ENCODE data around the gene NOL8.
A peak's percentile ranks its signal among the peaks of the same experiment; 100 is the strongest.

The NOL8 gene

GRCh38 chr9:92325269-92325990 is at the start of gene NOL8, which contains the start of gene CENPP:
Gene NOL8, minus strand, starts transcription at chr9:92325350. Its CDS starts 1,189 bp downstream, at chr9:92324161.
Gene CENPP, plus strand, starts transcription at chr9:92325953.
- peak; percentile 74 for DNase-seq (ENCODE audit: low read depth)

GRCh38 chr9:92373167-92373566 is 48.0 kb upstream of the NOL8 start:
- no peak for DNase-seq (ENCODE audit: low read depth)

- DNase-seq (ENCODE audit: low read depth), result no peak
Observed at GRCh38 chr9:92369075-92369474, 43.9 kb upstream of the NOL8 start.

GRCh38 chr9:92360083-92360482 is 34.9 kb upstream of the NOL8 start:
- no peak for DNase-seq (ENCODE audit: low read depth)

- no peak for DNase-seq (ENCODE audit: low read depth)
Observed at GRCh38 chr9:92359394-92359995, 34.3 kb upstream of the NOL8 start.

DNA sequence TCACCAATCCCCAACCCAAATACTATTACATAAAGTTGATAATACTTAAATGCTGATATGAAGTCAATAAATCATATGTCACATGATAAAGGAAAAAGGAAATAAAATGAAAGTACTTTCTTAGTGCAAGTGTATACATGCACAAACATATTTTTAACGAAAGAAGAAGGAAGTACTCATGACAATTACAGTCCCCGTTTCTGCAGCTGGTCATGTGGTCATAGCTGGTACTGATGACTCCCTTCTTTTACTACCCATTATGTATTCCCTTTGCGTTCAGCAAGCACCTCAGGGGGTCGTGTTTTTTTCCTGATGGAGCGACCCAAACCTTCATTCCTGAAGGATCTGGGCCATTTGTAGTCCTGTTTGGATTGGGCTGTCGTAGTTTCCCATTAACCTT is 27.9 kb upstream of the NOL8 start:
- DNase-seq (ENCODE audit: low read depth), result no peak

DNA sequence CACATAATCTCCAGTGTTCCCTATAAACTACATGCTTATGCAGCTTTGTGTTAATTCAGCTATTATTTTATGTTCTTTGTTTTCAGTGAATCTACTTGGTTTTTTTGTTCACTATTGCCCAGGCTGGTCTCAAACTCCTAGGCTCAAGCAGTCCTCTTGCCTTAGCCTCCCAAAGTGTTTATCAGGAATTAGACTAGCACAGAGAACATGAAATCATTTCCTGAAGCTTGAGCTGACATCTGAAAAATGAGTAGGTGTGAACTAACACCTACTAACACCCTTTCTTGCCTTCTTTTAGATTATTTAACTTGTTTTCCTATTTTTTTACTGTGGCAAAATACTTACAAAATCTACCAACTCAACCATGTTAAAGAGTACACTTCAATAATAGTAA is 25.6 kb upstream of the NOL8 start:
- no peak for DNase-seq (ENCODE audit: low read depth)

GRCh38 chr9:92349771-92350739 is 24.9 kb upstream of the NOL8 start:
- DNase-seq (ENCODE audit: low read depth), result no peak

DNA sequence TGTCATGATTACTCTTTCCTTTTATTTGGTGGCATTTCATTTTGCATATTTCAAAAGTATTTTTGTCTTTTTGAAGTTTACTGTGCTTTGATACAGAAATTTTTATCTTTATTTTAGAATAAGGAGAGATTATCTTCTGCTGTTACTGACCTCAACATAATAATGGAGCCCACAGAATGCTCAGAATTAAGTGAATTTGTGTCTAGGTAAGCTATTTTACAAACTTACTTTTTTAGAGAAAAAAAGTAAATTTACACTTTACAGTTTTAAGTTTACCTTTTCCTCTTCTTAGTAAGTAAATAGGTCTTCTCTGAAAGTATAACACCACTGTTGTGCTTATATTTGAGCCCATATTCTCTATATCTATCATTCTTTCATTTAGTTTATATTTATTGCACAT is 20.4 kb upstream of the NOL8 start:
- DNase-seq (ENCODE audit: low read depth), result no peak

DNA sequence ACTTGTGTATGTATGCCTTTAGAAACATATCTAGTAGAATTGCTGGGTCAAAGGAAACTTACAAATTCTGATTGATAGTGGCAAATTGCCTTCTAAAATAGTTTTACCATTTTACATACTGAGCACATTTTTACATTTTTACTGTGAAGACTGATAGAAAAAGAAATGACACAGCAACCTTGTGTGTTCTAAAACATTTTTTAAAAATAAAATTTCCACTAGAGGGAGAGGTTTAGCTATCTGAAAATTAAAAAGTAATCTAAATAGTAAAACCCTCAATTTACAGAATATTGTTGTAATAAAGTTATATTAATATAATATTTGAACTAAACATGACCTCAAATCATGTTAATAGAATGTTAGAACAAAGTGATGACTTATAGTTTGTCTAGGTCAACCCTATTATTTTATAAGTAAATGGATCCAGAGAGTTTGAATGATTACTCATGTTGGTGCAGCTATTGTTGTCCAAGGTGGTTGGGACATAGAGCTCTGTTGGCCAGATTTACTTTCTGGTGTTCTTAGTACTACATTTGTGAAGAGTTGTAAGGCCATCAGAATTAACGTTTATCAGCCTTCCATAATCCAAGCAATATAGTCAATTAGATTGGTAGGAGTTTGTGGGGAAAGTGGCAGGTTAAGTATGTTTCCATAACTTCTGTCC is 17.8 kb upstream of the NOL8 start:
- DNase-seq (ENCODE audit: low read depth), result no peak

DNA sequence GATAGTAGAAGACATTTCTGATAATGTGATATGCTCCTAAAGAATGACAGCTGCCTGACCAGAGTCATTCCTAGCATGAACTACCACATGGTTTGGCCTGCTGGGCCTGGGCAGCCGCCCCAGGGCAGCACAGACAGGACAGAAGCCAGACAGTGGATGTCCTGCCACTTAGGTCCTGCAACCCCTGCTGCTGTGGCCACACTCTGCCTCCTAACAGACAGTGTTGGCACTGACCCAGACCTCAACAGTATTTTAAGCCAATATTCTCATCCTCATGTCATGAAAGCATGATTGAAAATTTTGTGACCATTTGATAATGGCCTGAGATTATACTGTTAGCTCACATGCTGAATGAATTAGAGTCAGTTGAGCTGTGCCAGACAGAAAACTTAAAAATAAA is 16.4 kb upstream of the NOL8 start:
- no peak for DNase-seq (ENCODE audit: low read depth)

DNA sequence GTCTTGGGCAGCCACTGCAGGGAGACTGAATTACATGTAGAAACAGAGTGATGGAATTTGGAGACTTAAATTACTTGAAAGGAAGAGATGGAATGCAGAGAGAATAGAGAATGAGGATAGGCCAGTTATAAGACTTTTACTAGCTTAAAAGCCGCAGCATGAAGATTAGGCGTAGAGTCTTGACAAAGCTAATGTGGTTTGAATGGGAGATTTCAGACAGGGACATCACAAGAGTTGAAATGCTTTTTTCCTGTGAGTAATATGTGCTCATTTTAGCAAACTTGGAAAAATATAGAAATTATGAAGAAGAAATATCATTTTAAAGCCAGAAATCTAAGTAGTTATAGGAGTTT is 8.1 kb upstream of the NOL8 start:
- no peak for DNase-seq (ENCODE audit: low read depth)

- DNase-seq (ENCODE audit: low read depth), result no peak
Observed at GRCh38 chr9:92332577-92333281, 7.6 kb upstream of the NOL8 start.

DNA sequence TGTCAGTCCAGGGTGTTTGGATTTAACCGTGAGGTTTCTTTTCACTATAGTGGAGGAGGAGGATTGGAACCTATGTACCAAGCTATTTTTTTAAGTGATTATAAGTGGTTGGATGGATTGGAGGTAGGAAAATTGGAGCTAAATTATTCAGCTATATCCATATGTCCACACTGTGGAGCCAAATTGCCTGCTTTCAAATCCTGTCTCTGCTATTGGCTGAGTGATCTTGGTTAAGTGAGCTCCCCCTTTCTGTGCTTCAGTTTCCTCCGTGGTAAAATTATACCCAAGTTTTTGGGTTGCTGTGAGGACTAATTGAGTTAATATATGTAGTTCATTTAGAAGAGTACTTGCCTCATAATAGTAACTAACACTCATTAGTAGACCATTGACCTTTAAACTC is 3.1 kb upstream of the NOL8 start:
- DNase-seq (ENCODE audit: low read depth), result no peak

DNA sequence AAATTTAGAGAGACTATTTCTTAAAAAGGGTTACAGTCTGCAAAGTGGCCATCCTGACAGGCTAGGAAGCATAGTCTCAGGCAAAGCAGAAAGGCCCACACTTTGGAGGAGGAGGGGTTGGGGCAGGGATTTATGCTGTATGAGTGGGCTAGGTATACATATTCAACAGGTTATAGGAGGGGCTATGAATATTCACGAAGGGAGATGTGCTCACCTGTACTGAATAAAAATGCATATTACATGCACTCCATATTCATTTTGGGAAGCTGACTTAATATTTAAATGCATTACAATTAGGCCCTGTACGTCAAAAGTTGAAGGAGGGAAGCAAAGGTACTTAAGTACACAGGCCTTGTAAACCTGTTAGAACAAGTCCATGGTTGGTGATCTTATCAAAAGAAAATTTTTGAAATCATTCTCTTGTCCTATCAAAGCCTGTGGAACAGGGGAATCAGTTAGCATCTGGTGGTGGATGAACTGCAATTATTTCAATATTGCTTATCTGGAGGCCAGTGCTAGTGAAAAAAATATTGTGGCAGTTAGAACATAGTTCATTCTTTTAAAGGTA is 2.2 kb upstream of the NOL8 start:
- DNase-seq (ENCODE audit: low read depth), result no peak

DNA sequence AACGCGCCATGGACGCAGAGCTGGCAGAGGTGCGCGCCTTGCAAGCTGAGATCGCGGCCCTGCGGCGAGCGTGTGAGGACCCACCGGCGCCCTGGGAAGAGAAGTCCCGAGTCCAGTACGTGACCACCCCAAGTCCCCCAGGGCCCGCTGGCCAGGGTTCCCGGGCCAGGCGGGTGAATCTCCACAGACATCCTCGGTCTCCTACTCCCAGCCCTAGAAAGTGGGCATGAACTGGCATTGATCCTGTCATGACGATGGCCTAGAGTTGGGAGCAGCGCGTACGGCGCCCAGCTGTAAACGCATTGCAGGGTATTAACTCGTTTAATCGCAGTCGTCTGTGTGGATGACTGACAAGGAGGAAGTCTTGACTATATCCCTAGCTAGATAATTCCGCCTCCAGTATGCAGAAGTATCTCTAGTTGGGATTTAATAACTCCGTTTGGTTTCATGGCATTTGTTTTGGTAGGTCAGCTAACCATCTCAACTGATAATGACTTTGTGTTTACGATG is 896 bp upstream of the NOL8 start:
- no peak for DNase-seq (ENCODE audit: low read depth)

GRCh38 chr9:92324889-92325268 is 271 bp downstream of the NOL8 start:
- no peak for DNase-seq (ENCODE audit: low read depth)

- no peak for DNase-seq (ENCODE audit: low read depth)
Observed at GRCh38 chr9:92324431-92324830, 719 bp downstream of the NOL8 start.

GRCh38 chr9:92315456-92315855 is 9.7 kb downstream of the NOL8 start:
- DNase-seq (ENCODE audit: low read depth), result no peak

GRCh38 chr9:92313624-92314012 is 11.5 kb downstream of the NOL8 start:
- no peak for DNase-seq (ENCODE audit: low read depth)
